ENCODE data around the gene ZNF618. TPM values are rescaled to one million over a fixed set of nuclear protein-coding genes. Genes with fewer than 3 reads are reported as not detected.

ZNF618 gene
- total RNA-seq, 1 experiment from 2014 or later: 22.0 TPM

GRCh38 chr9:114086009-114086408 lies 209.9 kb downstream of the ZNF618 start (continued):
- TF ChIP-seq E2F4 (CRISPR knock-in tag; IDR thresholded peaks at IDR 0.05; ENCODE audit: borderline replicate concordance, low read depth): no peak
- no peak for TF ChIP-seq ZNF232 (CRISPR knock-in tag; IDR thresholded peaks at IDR 0.05)
- TF ChIP-seq AFF4 (CRISPR knock-in tag; IDR thresholded peaks at IDR 0.05; ENCODE audit: borderline replicate concordance): no peak

GRCh38 chr9:114086607-114087006 lies 210.5 kb downstream of the ZNF618 start:
- no peak for TF ChIP-seq ATF2 (CRISPR knock-in tag; IDR thresholded peaks at IDR 0.05; ENCODE audit: borderline replicate concordance, low read depth)
- no peak for TF ChIP-seq GABPB1 (CRISPR knock-in tag; IDR thresholded peaks at IDR 0.05)
- TF ChIP-seq ARID4B (CRISPR knock-in tag; IDR thresholded peaks at IDR 0.05; ENCODE audit: borderline replicate concordance): no peak
- TF ChIP-seq ZMAT4 (CRISPR knock-in tag; IDR thresholded peaks at IDR 0.05): no peak
- TF ChIP-seq ZNF512 (CRISPR knock-in tag; IDR thresholded peaks at IDR 0.05; ENCODE audit: borderline replicate concordance): no peak
- TF ChIP-seq USF1 (CRISPR knock-in tag; IDR thresholded peaks at IDR 0.05): no peak
- TF ChIP-seq RORB (CRISPR knock-in tag; IDR thresholded peaks at IDR 0.05): no peak
- no peak for TF ChIP-seq ZSCAN18 (CRISPR knock-in tag; IDR thresholded peaks at IDR 0.05)
- TF ChIP-seq FOXP1 (CRISPR knock-in tag; IDR thresholded peaks at IDR 0.05; ENCODE audit: borderline replicate concordance): no peak

More at GRCh38 chr9:114086607-114087006, 210.5 kb downstream of the ZNF618 start:
- Mint-ChIP-seq H3K27me3 (ENCODE audit: low read depth) (peaks cover 35% of the 10 kb centered on the region), H3K27ac (no peak overlapping the region), H3K9me3 (no peaks in the 10 kb centered on the region), H3K36me3 (no peaks in the 10 kb centered on the region), H3K4me3 (no peak overlapping the region), H3K4me1 (no peaks in the 10 kb centered on the region)
- CTCF ChIA-PET: interaction anchor here (5.6 kb wide), 1 partner anchor 21 kb away, joined by 80 read pairs; no protein-coding TSS in a partner anchor
- no peak for ATAC-seq
- POLR2A ChIA-PET: no interaction called here
- DNase-seq (ENCODE audit: low spot score): no peak
